Measurements from ENCODE around the gene SMIM28. TPM values are rescaled to one million over a fixed set of nuclear protein-coding genes. Genes with fewer than 3 reads are reported as not detected.

SMIM28 gene
- total RNA-seq, 1 experiment from 2014 or later = not detected

GRCh38 chr6:138406443-138406842, 28.7 kb downstream of the SMIM28 start:
- in situ Hi-C loops (cut with HindIII; ENCODE audit: low pct_unique_long_range_greater_than_20kb, low sequenced_read_pairs) (no loop called here), intact Hi-C loops (cut with micrococcal nuclease; ENCODE audit: unreplicated experiment) (loop anchor here (5.0 kb wide), 1 partner anchor 289 kb away; no protein-coding TSS in a partner anchor)
- no peak overlapping the region for H3K4me3 ChIP-seq (ENCODE audit: low read depth in 2 of 2, low read length in 2 of 2)
- POLR2A ChIA-PET = no interaction called here
- no TSS peak for BruUV-seq (replicated peaks)
- no peak overlapping the region for H3K27ac ChIP-seq (ENCODE audit: low read length)
- peaks cover 9% of the 10 kb centered on the region for H3K4me1 ChIP-seq (ENCODE audit: control insufficient read depth, insufficient read depth, low read length)
- no peaks in the 10 kb centered on the region for H3K27me3 ChIP-seq (ENCODE audit: control insufficient read depth, insufficient read depth, low read length)
- no peak for DNase-seq (ENCODE audit: low read depth, low spot score)
- H3K9me3 ChIP-seq (ENCODE audit: control insufficient read depth, insufficient read depth, low read depth, low read length) = no peaks in the 10 kb centered on the region
- peaks cover 18% of the 10 kb centered on the region for H3K36me3 ChIP-seq (ENCODE audit: control insufficient read depth, insufficient read depth, low read length)
- CTCF ChIA-PET = no interaction called here
- TF ChIP-seq REST (IDR thresholded peaks at IDR 0.05; ENCODE audit: insufficient read depth in 1 of 2, low read depth in 2 of 2, low read length in 1 of 2) (no peak), CTCF (IDR thresholded peaks at IDR 0.05) (no peak), TCF7L2 (IDR thresholded peaks at IDR 0.05; ENCODE audit: low read depth, low read length) (no peak)
- no peak for ATAC-seq

GRCh38 chr6:138410048-138410735, 32.5 kb downstream of the SMIM28 start:
- no peak for TF ChIP-seq REST (IDR thresholded peaks at IDR 0.05; ENCODE audit: insufficient read depth in 1 of 2, low read depth in 2 of 2, low read length in 1 of 2)
- no peak for TF ChIP-seq SIN3A (IDR thresholded peaks at IDR 0.05; ENCODE audit: borderline replicate concordance, insufficient read depth, low read depth, low read length)
- TF ChIP-seq CTCF (IDR thresholded peaks at IDR 0.05) = no peak
- no peak for TF ChIP-seq TCF7L2 (IDR thresholded peaks at IDR 0.05; ENCODE audit: low read depth, low read length)
- ChIA-PET CTCF (no interaction called here), POLR2A (no interaction called here)
- intact Hi-C loops (cut with micrococcal nuclease; ENCODE audit: unreplicated experiment) = loop anchor here (10.0 kb wide), 1 partner anchor 405 kb away; no protein-coding TSS in a partner anchor
- no peak for DNase-seq (ENCODE audit: low read depth, low spot score)
- peaks cover 13% of the 10 kb centered on the region for H3K36me3 ChIP-seq (ENCODE audit: control insufficient read depth, insufficient read depth, low read length)
- H3K4me3 ChIP-seq (ENCODE audit: low read depth in 2 of 2, low read length in 2 of 2) = no peak overlapping the region
- in situ Hi-C loops (cut with HindIII; ENCODE audit: low pct_unique_long_range_greater_than_20kb, low sequenced_read_pairs) = no loop called here
- peaks cover 6% of the 10 kb centered on the region for H3K4me1 ChIP-seq (ENCODE audit: control insufficient read depth, insufficient read depth, low read length)
- BruUV-seq (replicated peaks) = no TSS peak
- H3K9me3 ChIP-seq (ENCODE audit: control insufficient read depth, insufficient read depth, low read depth, low read length) = no peaks in the 10 kb centered on the region
- ATAC-seq = no peak
- H3K27me3 ChIP-seq (ENCODE audit: control insufficient read depth, insufficient read depth, low read length) = no peaks in the 10 kb centered on the region
- H3K27ac ChIP-seq (ENCODE audit: low read length) = no peak overlapping the region

All from Panc1 (cell line).